GM18520 (cell line): ENCODE results near the gene SLCO3A1.

Experiments
- ATAC-seq: cut with Tn5 transposase; IDR thresholded peaks from one replicate; pipeline ENCODE4 v1.9.1; 2021; ENCODE audit not compliant: unreplicated experiment

SLCO3A1 gene

DNA sequence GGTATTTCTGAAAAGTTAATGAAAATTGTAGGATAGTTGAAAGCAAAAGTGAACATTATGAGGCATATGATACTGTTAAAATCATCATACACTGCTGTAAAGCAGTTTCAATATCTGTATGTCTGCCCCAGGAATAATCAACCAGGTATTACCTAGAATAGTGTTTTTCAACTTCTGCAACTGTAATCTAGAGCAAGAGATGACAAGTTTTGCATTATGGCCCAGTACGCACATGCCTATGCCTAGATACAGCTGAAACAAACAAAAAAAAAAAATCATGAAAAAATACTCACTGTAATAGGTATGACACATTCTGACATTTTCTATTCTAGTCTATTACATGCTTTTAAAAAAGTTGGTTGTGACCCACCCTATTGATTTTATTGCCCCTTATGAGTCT is 299.5 kb downstream of the SLCO3A1 start:
- ATAC-seq: no peak

GRCh38 chr15:92153620-92154019 is 300.1 kb downstream of the SLCO3A1 start:
- no peak for ATAC-seq

- no peak for ATAC-seq
These were observed 302.4 kb downstream of the SLCO3A1 start for GRCh38 chr15:92155934-92156333.

GRCh38 chr15:92157666-92158298 is 304.3 kb downstream of the SLCO3A1 start:
- no peak for ATAC-seq

GRCh38 chr15:92158426-92158825 is 304.9 kb downstream of the SLCO3A1 start:
- ATAC-seq: peak; percentile 53

- ATAC-seq: no peak
These were observed 306.0 kb downstream of the SLCO3A1 start for GRCh38 chr15:92159481-92159880.

GRCh38 chr15:92159906-92160841 is 306.7 kb downstream of the SLCO3A1 start:
- no peak for ATAC-seq

DNA sequence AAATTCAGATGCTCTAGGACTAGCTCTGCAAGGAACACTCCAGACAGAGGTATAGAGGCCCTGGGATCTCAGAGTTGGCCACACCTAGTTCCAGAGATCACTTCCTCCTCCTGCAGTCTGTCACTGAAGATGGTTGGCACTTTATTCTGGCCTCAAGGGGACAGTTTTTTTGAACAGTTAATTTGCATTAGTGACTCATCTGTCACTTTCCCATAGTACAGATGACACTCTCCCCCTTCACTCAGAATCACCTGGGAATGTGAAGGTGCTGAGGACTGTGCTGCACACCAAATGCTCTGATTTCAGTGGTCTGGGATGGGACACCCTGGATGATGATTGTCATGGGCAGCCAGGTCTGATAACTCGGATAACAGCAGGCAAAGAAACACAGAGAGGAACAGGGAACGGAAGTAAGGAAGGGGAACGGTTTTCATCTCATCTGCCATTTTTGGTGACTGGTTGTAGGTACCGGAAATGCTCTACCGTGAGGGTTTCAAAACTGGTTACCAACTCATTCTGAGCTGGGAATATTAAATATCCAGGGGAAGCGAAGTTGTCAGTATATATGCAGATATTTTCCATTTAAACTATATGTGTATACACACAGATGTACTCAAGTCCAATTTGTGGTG is 307.6 kb downstream of the SLCO3A1 start:
- peak; percentile 88 for ATAC-seq

DNA sequence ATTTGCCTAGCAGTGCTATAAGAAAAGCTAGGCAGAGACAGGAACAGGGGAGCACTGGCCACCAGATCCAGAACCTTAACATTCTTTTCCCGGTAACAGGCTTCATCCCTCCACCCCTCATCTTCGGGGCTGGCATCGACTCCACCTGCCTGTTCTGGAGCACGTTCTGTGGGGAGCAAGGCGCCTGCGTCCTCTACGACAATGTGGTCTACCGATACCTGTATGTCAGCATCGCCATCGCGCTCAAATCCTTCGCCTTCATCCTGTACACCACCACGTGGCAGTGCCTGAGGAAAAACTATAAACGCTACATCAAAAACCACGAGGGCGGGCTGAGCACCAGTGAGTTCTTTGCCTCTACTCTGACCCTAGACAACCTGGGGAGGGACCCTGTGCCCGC is 309.1 kb downstream of the SLCO3A1 start:
- no peak for ATAC-seq

DNA sequence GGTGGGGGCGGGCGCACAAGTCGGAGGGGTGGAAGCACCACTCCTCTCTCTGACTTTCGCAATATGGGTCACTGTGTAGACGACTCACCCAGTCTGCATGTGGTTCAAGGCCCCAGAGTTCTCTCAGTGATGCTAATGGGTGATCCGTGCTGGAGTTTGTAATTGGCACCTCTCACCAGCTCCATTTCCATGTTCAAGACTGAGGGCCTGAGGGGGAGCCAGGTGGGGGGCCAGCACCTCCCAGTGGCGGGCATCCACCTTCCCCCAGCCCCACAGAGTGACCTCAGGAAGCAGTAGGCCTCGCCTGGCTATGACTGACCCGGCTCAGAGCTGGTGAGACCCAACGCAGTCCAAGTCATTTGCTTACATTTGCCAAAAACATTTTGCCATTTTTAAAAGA is 310.1 kb downstream of the SLCO3A1 start:
- ATAC-seq: no peak

GRCh38 chr15:92164327-92165000 is 311.0 kb downstream of the SLCO3A1 start:
- ATAC-seq: no peak

DNA sequence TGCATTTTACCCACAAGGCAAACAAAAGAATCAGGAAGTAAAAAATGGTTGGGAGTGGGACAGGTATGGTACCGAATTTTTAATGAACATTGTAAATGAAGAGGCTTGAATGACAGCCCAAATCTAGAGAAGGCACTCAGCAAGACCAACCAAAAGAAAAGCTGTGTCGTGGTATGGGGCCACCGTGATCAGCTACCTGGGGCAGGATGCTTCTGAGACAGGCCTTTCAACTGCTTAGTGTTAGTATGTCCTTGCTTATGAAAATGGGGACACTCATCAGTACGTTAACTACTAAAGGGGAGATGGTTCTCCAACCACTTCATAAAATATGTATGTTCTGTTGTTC is 311.5 kb downstream of the SLCO3A1 start:
- no peak for ATAC-seq

DNA sequence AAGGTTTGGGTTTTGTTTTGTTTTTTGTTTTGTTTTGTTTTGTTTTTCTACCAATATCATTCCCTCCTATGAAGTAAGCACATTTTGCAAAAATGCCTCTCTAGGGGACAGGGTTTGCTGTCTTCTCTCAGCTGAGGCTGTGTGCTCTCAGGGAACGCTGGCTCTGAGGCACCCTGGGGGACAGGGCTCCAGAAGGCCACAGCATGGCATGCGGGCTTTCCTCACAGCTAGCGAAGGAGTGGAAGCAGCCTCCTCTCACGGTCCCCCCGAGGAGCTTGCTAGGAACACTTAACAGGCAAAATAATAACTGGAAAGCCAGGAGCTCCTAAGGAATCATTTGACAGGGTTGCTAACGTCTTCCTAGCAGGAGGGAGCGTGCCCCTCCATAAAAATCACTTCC is 312.5 kb downstream of the SLCO3A1 start:
- no peak for ATAC-seq

GRCh38 chr15:92166751-92167405 is 313.4 kb downstream of the SLCO3A1 start:
- ATAC-seq: no peak

GRCh38 chr15:92167451-92167850 is 313.9 kb downstream of the SLCO3A1 start:
- ATAC-seq: no peak

DNA sequence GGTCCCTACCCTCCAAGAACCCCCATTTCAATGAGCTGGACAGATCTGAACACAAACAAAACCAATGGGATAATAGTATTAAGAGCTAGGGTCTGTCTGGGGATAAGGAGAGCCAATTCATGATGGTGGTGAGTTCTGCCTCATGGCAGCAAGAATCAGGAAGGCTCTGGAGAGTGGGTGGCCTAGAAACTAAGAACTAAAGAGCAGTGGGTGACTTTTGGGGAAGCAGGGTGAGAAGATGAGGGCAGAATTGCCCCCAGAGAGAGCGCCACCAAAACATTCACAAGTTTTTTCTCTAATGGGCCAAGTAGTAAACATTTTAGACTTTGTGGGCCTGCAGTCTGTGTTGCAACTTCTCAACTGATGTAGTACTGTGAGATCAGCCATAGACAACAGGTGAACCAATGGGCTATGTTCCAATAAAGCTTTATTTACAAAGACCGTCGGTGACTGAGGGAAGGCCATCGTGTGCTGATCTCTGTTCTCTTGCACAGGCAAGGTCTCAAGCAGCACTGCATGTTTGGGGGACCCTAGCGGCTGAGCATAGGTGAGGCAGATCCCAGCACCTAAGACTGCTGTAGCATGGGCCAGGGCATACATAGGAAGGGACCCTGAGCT is 314.7 kb downstream of the SLCO3A1 start:
- no peak for ATAC-seq

- no peak for ATAC-seq
These were observed 317.4 kb downstream of the SLCO3A1 start for GRCh38 chr15:92170897-92171296.

DNA sequence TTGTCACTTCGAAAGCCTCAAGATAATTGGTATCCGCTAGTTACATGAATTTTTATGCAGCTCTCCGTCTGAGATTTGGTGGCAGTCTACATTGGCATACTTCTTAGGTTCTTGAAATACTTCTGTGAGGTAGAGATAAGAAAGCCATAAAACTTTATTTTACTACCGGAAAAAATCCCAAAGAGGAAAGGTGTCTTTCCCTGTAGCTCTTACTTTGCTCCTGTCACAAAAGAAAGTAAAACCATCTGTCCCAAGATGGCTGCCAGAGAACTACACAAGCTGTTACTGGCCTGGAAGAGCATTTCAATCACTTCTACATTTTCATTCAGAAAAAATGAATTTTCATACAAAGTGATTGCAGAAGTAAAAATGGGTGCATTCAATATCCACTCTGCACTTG is 325.4 kb downstream of the SLCO3A1 start:
- no peak for ATAC-seq

DNA sequence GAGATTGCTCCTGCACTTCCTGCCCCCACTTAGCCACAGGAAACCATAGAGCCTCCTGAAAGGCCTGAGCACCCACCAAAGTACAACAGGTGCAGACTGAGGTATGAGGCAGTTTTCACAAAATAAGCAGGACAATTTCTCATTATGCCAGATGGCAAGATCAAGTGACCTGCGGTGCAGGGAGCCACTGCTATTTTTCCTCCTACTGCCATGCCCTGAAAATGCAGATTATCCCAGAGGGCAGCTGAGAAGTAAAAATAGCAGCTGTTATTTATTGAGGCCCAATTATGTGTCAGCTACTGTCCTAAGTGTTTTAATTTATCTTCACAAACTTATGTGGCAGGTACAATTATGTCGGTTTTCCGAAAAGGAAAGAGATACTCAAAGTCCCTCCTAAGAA is 330.6 kb downstream of the SLCO3A1 start:
- ATAC-seq: no peak

- no peak for ATAC-seq
These were observed 331.2 kb downstream of the SLCO3A1 start for GRCh38 chr15:92184679-92185230.
